Tibial nerve (tissue), 3 donors: ENCODE measurements around the gene GRXCR2.

Experiments
- POLR2A ChIP-seq, 2 donors: fragments of 450-650 bp; IDR thresholded peaks; one replicate each; pipeline ENCODE4 v1.6.1; 2017; ENCODE audit warnings: antibody characterized with exemption in 2 of 2, mild to moderate bottlenecking in 2 of 2, moderate library complexity in 2 of 2
- TF ChIP-seq, protein P1 (sequence below), 5 experiments: fragments of 200-600 bp in 3 of 5; fragments of 450-650 bp in 2 of 5; sonication (generic) in 3 of 5; IDR thresholded peaks; one replicate each; pipeline ENCODE4 v1.5.1; 2016 to 2019; ENCODE audit warnings: antibody characterized with exemption in 5 of 5, mild to moderate bottlenecking in 3 of 5, moderate library complexity in 2 of 5

DNA sequence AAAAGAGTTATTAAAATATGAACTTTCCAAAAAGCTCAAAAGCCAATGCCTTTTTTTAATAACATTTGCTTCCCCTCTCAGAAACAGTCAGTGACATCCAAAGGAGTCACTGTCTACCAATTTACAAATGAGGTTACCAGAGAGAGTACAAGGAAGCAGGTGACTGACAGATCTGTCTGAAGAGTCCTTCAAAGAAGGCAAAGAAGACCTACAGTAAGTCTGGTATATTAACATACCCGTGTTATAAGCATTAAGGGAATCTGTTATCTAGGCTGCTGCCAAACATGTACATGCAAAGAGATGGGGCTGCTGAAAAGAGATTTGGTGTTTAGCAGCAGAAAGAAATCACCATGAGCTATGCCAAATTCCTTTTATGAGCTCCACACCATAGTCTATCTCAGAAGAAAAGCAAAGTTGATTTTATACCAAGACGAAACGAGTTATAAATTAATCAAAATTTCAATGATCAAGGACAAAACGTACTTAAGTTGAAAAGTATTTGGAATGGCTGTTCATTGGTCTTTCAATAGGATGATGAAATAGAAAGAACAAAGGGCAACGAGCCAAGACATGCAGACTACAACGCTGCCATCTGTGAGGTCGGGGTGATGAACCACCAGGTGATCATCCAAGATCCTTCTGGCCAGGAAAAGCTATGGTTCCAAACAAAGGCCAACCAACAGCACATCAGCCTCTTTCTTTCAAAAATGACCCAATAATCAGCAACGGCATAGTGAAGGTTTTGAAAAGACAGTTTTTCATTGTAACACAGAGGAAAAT is 45.7 kb downstream of the GRXCR2 start:
- TF ChIP-seq, protein P1, sequence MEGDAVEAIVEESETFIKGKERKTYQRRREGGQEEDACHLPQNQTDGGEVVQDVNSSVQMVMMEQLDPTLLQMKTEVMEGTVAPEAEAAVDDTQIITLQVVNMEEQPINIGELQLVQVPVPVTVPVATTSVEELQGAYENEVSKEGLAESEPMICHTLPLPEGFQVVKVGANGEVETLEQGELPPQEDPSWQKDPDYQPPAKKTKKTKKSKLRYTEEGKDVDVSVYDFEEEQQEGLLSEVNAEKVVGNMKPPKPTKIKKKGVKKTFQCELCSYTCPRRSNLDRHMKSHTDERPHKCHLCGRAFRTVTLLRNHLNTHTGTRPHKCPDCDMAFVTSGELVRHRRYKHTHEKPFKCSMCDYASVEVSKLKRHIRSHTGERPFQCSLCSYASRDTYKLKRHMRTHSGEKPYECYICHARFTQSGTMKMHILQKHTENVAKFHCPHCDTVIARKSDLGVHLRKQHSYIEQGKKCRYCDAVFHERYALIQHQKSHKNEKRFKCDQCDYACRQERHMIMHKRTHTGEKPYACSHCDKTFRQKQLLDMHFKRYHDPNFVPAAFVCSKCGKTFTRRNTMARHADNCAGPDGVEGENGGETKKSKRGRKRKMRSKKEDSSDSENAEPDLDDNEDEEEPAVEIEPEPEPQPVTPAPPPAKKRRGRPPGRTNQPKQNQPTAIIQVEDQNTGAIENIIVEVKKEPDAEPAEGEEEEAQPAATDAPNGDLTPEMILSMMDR (IDR thresholded peaks at IDR 0.05) = no peak
- TF ChIP-seq POLR2A (IDR thresholded peaks at IDR 0.05) = no peak
